Left lung (tissue), 10 donors: ENCODE results near the gene CYSLTR2. TPM values are rescaled to one million over a fixed set of nuclear protein-coding genes. Genes with fewer than 3 reads are reported as not detected.
A peak's percentile ranks its signal among the peaks of the same experiment; 100 is the strongest.

Source experiments
- ATAC-seq: fragments of 200-7000 bp; cut with Tn5 transposase; one replicate; pipeline ENCODE4 v1.9.1; 2020; ENCODE audit warnings: moderate library complexity
- DNase-seq, 4 donors: peaks; one replicate each; pipeline ENCODE4 v3.0.0-alpha.2; 2013 to 2020
- H3K27ac ChIP-seq, 2 donors: fragments of 200-600 bp; sonication (generic) in 1 of 2; one replicate each; pipeline versions ENCODE4 v1.5.0 to v1.8.0; 2020 to 2021
- H3K27me3 ChIP-seq, 2 donors: fragments of 200-600 bp; sonication (generic) in 1 of 2; one replicate each; pipeline versions ENCODE4 v1.5.0 to v1.8.0; 2020 to 2021
- H3K36me3 ChIP-seq, 2 donors: fragments of 200-600 bp; sonication (generic) in 1 of 2; one replicate each; pipeline versions ENCODE4 v1.5.0 to v1.8.0; 2020 to 2021
- H3K4me1 ChIP-seq, 2 donors: fragments of 200-600 bp; one replicate each; pipeline ENCODE4 v1.8.0; 2021
- H3K4me3 ChIP-seq, 2 donors: fragments of 200-600 bp; sonication (generic) in 1 of 2; one replicate each; pipeline versions ENCODE4 v1.5.0 to v1.8.0; 2020 to 2021; ENCODE audit warnings: mild to moderate bottlenecking in 1 of 2
- H3K9me3 ChIP-seq, 2 donors: fragments of 200-600 bp; sonication (generic) in 1 of 2; one replicate each; pipeline versions ENCODE4 v1.5.0 to v1.8.0; 2020 to 2021
- CTCF ChIP-seq, 2 donors: fragments of 200-600 bp; sonication (generic) in 1 of 2; IDR thresholded peaks; one replicate each; pipeline versions ENCODE4 v1.5.0 to v1.8.0; 2021; ENCODE audit warnings: antibody characterized with exemption in 2 of 2
- intact Hi-C, 2 donors: fragments of 100-400 bp; cut with DNase I; formaldehyde crosslinking; loops; one replicate each; pipeline versions ENCODE4 v1.11.2 to v1.14.2; 2022
- polyA plus RNA-seq, 6 donors: library from polyadenylated mRNA; unstranded; fragments of 120-200 nt; gene quantifications; one replicate each; pipeline ENCODE4 v1.2.1, GENCODE V29; 2013; ENCODE audit not compliant: insufficient read length in 6 of 6
- total RNA-seq, 2 donors: library from RNA; stranded (reverse); fragmentation: NEBNext Ultra II Directional; extraction: Animal tissue kit (Norgen Biotek cat#: 25700); gene quantifications; one replicate each; pipeline ENCODE4 v1.2.1, GENCODE V29; 2021
- donor health status: DM: no; HTN: yes; CAD: no.
- donor health status: DM: no; HTN: no; CAD: no.

Gene CYSLTR2
- total and polyA plus RNA-seq, 8 donors: 0.21 to 1.2 (median 0.37) TPM

- Histone ChIP-seq H3K36me3 (no peaks in the 10 kb centered on the region), H3K4me3 (no peak overlapping the region), H3K4me1 (peaks cover 0 to 4% of the 10 kb centered on the region in 2 donors), H3K9me3 (no peaks in the 10 kb centered on the region), H3K27me3 (no peaks in the 10 kb centered on the region), H3K27ac (no peak overlapping the region)
- no peak for TF ChIP-seq CTCF (IDR thresholded peaks at IDR 0.05)
- no peak for ATAC-seq
- intact Hi-C loops: no loop called here
- DNase-seq: no peak
Observed at GRCh38 chr13:48748681-48749080, 95.0 kb downstream of the CYSLTR2 start.

GRCh38 chr13:48749144-48749543, 95.4 kb downstream of the CYSLTR2 start:
- Histone ChIP-seq H3K9me3 (no peaks in the 10 kb centered on the region), H3K36me3 (no peaks in the 10 kb centered on the region), H3K4me3 (no peak overlapping the region), H3K27ac (no peak overlapping the region), H3K4me1 (peaks cover 0 to 4% of the 10 kb centered on the region in 2 donors), H3K27me3 (no peaks in the 10 kb centered on the region)
- TF ChIP-seq CTCF (IDR thresholded peaks at IDR 0.05): no peak
- intact Hi-C loops: no loop called here
- DNase-seq: no peak
- no peak for ATAC-seq

GRCh38 chr13:48749699-48750473, 96.2 kb downstream of the CYSLTR2 start:
- peak; percentile 20 to 41 for TF ChIP-seq CTCF (IDR thresholded peaks at IDR 0.05)
- Histone ChIP-seq H3K27ac (peak overlapping the region in 1 of 2 donors; percentile 13), H3K9me3 (no peaks in the 10 kb centered on the region), H3K4me1 (peaks cover 0 to 4% of the 10 kb centered on the region in 2 donors), H3K27me3 (no peaks in the 10 kb centered on the region), H3K4me3 (no peak overlapping the region), H3K36me3 (no peaks in the 10 kb centered on the region)
- intact Hi-C loops: no loop called here
- DNase-seq (peak in 2 of 4 donors; percentile 69 to 83), ATAC-seq (peak; percentile 96)

GRCh38 chr13:48750588-48751383, 97.1 kb downstream of the CYSLTR2 start:
- Histone ChIP-seq H3K27ac (no peak overlapping the region), H3K36me3 (no peaks in the 10 kb centered on the region), H3K4me3 (no peak overlapping the region), H3K27me3 (no peaks in the 10 kb centered on the region), H3K9me3 (no peaks in the 10 kb centered on the region), H3K4me1 (peaks cover 0 to 4% of the 10 kb centered on the region in 2 donors)
- no peak for DNase-seq
- intact Hi-C loops: no loop called here
- peak; percentile 50 for ATAC-seq
- no peak for TF ChIP-seq CTCF (IDR thresholded peaks at IDR 0.05)

GRCh38 chr13:48760626-48761025, 106.9 kb downstream of the CYSLTR2 start:
- H3K9me3 ChIP-seq: peaks cover 0 to 14% of the 10 kb centered on the region in 2 donors
- TF ChIP-seq CTCF (IDR thresholded peaks at IDR 0.05): no peak
- intact Hi-C loops: no loop called here
- no peak for ATAC-seq
- H3K4me3 ChIP-seq: no peak overlapping the region
- DNase-seq: no peak
- no peaks in the 10 kb centered on the region for H3K36me3 ChIP-seq
- no peaks in the 10 kb centered on the region for H3K27me3 ChIP-seq
- H3K4me1 ChIP-seq: no peaks in the 10 kb centered on the region
- H3K27ac ChIP-seq: no peak overlapping the region
